Activated T-helper 1 cell treated with anti-CD3 and anti-CD28 coated beads, Interleukin-12 subunit alpha, Interleukin-12 subunit beta, Interleukin-2, Interleukin-4 antibody, amounts not matched to agents 30 ng/mL and 10 ng/mL and 1 ng/mL, durations not matched to agents 14 hours and 24 hours and 36 hours (primary cell): ENCODE results near the gene UNKL. TPM values are rescaled to one million over a fixed set of nuclear protein-coding genes. Genes with fewer than 3 reads are reported as not detected.

Source experiments
- DNase-seq: peaks from one replicate; pipeline ENCODE4 v3.0.0; 2021; ENCODE audit warnings: low spot score
- H3K27ac Mint-ChIP-seq: one replicate; pipeline ENCODE4 v1.8.0; 2021; ENCODE audit warnings: mild to moderate bottlenecking, mixed read lengths
- H3K27me3 Mint-ChIP-seq: one replicate; pipeline ENCODE4 v1.8.0; 2022; ENCODE audit warnings: mild to moderate bottlenecking, moderate library complexity, mixed read lengths; ENCODE audit not compliant: insufficient read depth
- H3K36me3 Mint-ChIP-seq: one replicate; pipeline ENCODE4 v1.8.0; 2021; ENCODE audit warnings: low read depth, mixed read lengths
- H3K4me1 Mint-ChIP-seq: one replicate; pipeline ENCODE4 v1.8.0; 2021; ENCODE audit warnings: low read depth, mixed read lengths
- H3K4me3 Mint-ChIP-seq: one replicate; pipeline ENCODE4 v1.8.0; 2021; ENCODE audit warnings: mild to moderate bottlenecking, moderate library complexity, mixed read lengths
- H3K9me3 Mint-ChIP-seq: one replicate; pipeline ENCODE4 v1.8.0; 2021; ENCODE audit warnings: mixed read lengths
- intact Hi-C: fragments of 100-400 bp; cut with micrococcal nuclease; formaldehyde crosslinking; loops from one replicate; pipeline ENCODE4 v1.15.1; 2024
- total RNA-seq: library from RNA; stranded (reverse); gene quantifications from 2 replicates; pipeline ENCODE4 v1.2.3, GENCODE V29; 2022

Gene UNKL
- total RNA-seq, 1 donor from 2014 or later, result 42.7 TPM

DNA sequence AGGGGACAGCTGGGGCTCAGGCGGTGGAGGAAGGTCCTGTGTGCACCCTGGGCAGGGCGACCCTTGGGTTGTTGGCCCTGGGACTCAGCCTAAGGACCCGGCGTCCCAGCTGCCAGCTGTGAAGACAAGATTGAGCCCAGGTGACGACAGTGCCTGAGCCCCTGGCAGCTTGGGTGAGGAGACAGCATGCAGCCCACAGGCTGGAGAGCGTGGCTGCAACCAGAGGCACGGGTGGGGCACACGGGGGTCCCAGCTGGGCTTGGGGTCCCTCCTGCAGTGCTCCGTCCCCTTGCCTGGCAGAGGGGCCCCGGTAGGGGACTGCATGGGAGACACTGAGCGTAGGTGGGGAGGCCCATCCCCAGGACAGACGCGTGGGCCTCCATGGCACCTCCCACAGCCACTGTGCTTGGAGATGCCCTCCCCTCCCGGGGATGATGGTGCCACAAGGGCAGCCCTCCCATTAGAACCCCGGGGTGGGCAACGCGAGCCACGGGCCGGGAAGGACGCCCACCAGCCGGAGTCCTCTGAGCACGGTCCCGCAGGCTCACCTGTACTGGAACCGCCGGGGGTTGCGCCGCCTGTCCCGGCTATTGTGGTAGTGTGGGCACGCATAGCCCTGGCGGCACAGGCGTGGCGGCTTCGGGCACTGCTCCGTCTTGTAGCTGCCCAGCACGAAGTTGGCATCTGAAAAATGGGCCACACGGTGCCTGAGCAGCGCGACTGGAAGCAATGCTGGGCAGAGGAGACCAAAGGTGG is 15.5 kb downstream of the UNKL start:
- H3K4me1 Mint-ChIP-seq, result no peaks in the 10 kb centered on the region
- intact Hi-C loops, result no loop called here
- no peaks in the 10 kb centered on the region for H3K9me3 Mint-ChIP-seq
- H3K27ac Mint-ChIP-seq, result no peak overlapping the region
- H3K27me3 Mint-ChIP-seq, result no peaks in the 10 kb centered on the region
- H3K36me3 Mint-ChIP-seq, result peaks cover 11% of the 10 kb centered on the region
- H3K4me3 Mint-ChIP-seq, result no peak overlapping the region
- DNase-seq, result no peak

DNA sequence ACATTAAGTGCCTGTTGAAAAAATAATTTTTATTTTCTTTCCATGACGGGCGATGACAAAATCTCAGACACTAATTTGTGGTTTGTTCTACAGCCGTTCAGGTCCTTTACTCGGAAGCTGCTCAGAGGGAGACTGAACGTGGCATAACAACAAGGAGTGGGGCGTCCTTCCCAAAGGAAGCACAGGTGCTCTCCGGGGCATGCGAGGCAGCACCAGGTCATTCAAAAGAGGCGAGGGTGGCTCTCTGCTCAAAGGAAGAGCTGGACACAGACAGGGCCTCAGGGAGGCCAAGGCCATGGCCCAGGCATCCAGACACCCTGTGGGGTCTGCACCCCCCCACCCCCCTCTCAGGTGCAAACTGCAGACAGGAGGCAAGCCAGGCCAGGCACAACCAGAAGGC is 16.2 kb downstream of the UNKL start:
- no peak for DNase-seq
- Mint-ChIP-seq H3K4me1 (no peaks in the 10 kb centered on the region), H3K9me3 (no peaks in the 10 kb centered on the region), H3K4me3 (no peak overlapping the region), H3K27me3 (no peaks in the 10 kb centered on the region), H3K27ac (no peak overlapping the region), H3K36me3 (peaks cover 9% of the 10 kb centered on the region)
- intact Hi-C loops, result no loop called here

DNA sequence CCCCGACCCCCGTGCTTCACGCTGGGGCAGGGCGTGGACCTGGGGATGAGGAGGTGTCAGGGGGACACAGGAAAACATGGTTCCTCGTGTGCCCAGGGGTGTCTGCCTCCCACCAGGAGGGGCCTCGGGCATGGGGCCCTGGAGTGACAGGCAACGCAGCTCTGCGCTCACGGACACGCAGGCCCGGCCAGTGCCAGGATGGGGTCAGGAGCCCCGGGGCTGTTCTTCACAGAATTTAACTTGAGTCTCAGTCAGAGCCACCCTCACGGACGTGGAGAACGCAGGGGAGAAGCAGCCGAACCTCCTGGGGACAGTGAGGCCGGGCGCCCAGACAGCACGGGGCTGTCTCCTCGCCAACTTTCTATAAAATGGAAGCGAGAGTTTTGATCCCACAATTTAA is 16.7 kb downstream of the UNKL start:
- no peak for DNase-seq
- H3K27ac Mint-ChIP-seq, result no peak overlapping the region
- H3K27me3 Mint-ChIP-seq, result no peaks in the 10 kb centered on the region
- H3K4me1 Mint-ChIP-seq, result no peaks in the 10 kb centered on the region
- H3K36me3 Mint-ChIP-seq, result peaks cover 10% of the 10 kb centered on the region
- intact Hi-C loops, result no loop called here
- H3K9me3 Mint-ChIP-seq, result no peaks in the 10 kb centered on the region
- no peak overlapping the region for H3K4me3 Mint-ChIP-seq

DNA sequence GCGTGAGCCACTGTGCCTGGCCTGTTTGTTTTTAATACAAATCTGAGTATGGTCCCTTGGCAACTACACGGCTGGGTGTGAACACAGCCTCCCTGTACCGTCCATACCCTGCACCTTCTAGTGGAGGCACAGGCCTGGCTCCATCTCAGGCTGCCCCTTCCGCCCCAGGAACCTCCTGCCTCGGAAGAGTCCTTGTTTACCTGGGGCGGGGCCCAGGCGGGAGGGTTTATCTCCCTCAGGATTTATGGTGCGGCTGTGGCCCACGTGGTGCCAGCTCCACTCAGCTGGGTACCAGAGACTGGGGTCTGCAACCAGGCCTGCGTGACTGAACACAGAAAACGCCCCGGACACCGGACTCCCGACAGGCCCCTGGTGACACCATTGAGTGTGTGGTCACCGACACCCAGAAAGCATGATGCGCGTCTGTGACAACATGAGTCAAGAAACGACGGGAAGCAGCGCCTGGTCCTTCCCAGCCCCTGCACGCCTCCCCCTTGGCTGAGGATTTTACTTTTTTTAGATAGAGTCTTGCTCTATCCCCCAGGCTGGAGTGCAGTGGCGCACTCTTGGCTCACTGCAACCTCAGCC is 19.0 kb downstream of the UNKL start:
- Mint-ChIP-seq H3K27me3 (no peaks in the 10 kb centered on the region), H3K9me3 (no peaks in the 10 kb centered on the region), H3K4me1 (no peaks in the 10 kb centered on the region), H3K4me3 (no peak overlapping the region), H3K27ac (no peak overlapping the region), H3K36me3 (peaks cover 1% of the 10 kb centered on the region)
- intact Hi-C loops, result no loop called here
- DNase-seq, result no peak

DNA sequence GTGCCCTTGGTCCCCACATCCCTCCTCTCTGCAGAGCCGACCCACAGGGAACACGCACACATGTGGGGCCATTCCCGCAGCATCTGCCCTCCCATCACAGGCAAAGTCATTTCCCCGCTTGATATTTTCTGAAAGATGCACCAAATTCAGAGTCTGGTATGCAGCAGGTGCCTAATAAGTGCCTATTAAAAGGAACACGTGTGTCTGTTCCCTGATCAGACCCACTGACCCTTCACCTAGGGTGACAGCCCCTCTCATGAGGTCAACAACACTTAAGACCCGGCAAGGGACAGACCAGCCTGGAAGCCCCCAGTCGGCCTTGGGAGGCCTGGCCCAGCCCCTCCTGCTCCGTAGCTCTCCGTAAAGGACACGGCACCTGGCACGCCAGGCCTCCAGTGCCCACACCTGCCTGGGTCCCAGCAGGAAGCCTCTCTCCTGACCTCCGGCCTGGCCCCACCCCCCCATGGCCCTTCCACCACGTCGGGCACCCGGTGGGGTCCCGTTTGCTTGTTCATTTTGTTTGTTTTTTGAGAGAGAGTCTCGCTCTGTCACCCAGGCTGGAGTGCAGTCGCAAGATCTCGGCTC is 20.0 kb downstream of the UNKL start:
- H3K27ac Mint-ChIP-seq, result no peak overlapping the region
- no peaks in the 10 kb centered on the region for H3K9me3 Mint-ChIP-seq
- no peak for DNase-seq
- intact Hi-C loops, result no loop called here
- H3K36me3 Mint-ChIP-seq, result peaks cover 1% of the 10 kb centered on the region
- no peak overlapping the region for H3K4me3 Mint-ChIP-seq
- no peaks in the 10 kb centered on the region for H3K27me3 Mint-ChIP-seq
- H3K4me1 Mint-ChIP-seq, result no peaks in the 10 kb centered on the region

DNA sequence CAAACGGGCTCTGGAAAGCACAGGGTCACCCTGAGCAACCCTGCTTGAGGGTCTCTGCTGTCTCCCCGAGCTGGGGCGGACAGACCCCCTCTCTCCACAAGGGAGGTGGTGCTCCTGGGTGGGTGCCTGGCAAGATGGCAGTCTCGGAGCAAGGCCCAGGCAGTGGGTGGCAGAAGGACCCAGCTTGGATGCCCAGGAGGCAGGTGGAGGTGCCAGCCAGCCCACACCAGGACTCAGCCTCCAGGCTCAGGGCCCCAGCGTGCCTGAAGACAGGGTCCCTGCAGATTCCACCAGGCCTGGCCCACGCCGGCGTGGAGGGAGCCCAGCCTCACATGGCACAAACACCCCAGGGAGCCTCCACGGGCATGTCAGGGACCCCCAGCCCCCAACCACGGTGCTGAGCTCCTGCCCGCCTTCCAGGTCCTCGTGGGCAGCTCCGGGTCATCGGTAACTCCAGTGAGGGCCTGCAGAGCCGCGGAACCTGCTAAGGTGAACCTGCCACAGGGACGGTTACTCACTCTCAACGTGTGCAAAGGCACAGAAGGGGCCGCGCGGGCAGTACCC is 20.8 kb downstream of the UNKL start:
- H3K4me3 Mint-ChIP-seq, result no peak overlapping the region
- DNase-seq, result no peak
- H3K36me3 Mint-ChIP-seq, result peaks cover 1% of the 10 kb centered on the region
- no peak overlapping the region for H3K27ac Mint-ChIP-seq
- H3K4me1 Mint-ChIP-seq, result no peaks in the 10 kb centered on the region
- intact Hi-C loops, result no loop called here
- H3K27me3 Mint-ChIP-seq, result no peaks in the 10 kb centered on the region
- H3K9me3 Mint-ChIP-seq, result no peaks in the 10 kb centered on the region

DNA sequence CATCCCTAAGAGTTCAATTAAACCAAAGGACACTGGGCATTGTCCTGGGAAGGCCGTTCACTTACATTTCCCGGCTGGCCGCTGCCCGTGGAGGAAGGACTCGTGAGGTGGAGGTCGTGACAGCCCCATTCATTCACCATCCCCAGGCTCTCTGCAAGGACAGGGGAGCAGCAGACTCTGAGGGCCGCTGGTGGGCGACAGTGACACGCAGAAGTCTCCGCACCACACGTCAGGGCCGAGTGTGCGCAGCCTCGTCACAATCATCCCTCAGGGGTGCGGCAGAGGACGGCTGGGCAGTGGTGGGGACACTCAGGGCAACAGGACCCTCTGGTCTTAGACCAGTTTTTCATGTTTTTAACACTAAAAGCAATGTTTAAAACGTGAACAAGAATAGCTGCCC is 21.7 kb downstream of the UNKL start:
- H3K27ac Mint-ChIP-seq, result no peak overlapping the region
- H3K4me3 Mint-ChIP-seq, result no peak overlapping the region
- no peaks in the 10 kb centered on the region for H3K4me1 Mint-ChIP-seq
- H3K9me3 Mint-ChIP-seq, result no peaks in the 10 kb centered on the region
- peaks cover 1% of the 10 kb centered on the region for H3K36me3 Mint-ChIP-seq
- H3K27me3 Mint-ChIP-seq, result no peaks in the 10 kb centered on the region
- intact Hi-C loops, result no loop called here
- DNase-seq, result no peak

DNA sequence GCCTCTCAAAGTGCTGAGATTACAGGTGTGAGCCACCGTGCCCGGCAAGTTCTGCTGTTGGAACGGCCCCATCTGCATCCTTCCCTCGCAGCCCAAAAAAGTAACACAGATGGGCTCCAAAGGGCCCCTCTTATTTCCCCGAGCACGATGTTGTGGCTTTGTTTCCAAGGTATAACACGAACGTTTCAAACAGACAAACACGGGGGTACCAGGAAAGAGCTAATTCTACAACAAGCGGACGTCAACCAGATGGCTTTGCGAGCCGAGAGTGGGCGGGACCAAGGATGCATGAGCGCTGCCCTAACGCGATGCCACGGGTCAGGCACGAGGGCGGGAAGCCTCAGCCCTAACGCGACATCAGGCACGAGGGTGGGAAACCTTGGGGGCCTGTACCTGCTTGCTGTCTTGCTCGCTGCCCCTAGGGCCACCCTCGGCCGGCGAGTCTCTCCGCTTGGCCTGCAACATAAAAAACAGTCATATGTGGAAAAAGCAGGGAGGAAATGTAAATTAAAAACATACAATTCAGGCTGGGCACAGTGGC is 24.2 kb downstream of the UNKL start:
- DNase-seq, result no peak
- intact Hi-C loops, result no loop called here
- Mint-ChIP-seq H3K9me3 (no peaks in the 10 kb centered on the region), H3K4me1 (no peaks in the 10 kb centered on the region), H3K4me3 (no peak overlapping the region), H3K27me3 (no peaks in the 10 kb centered on the region), H3K36me3 (peaks cover 1% of the 10 kb centered on the region), H3K27ac (no peak overlapping the region)

DNA sequence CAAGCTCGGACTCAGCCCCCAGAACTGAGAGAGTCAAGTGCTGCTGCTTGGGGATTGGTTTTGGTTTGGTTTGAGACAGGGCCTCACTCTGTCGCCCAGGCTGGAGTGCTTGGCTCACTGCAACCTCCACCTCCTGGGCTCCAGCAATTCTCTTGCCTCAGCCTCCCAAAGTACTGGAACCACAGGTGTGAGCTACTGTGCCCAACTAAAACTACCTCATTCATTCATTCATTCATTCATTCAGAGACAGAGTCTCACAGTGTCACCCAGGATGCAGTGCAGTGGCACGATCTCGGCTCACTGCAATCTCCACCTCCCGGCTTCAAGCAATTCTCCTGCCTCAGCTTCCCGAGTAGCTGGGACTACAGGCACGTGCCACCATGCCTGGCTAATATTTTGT is 24.7 kb downstream of the UNKL start:
- H3K27ac Mint-ChIP-seq, result no peak overlapping the region
- DNase-seq, result no peak
- intact Hi-C loops, result no loop called here
- H3K27me3 Mint-ChIP-seq, result no peaks in the 10 kb centered on the region
- no peaks in the 10 kb centered on the region for H3K4me1 Mint-ChIP-seq
- H3K9me3 Mint-ChIP-seq, result no peaks in the 10 kb centered on the region
- peaks cover 4% of the 10 kb centered on the region for H3K36me3 Mint-ChIP-seq
- H3K4me3 Mint-ChIP-seq, result no peak overlapping the region

DNA sequence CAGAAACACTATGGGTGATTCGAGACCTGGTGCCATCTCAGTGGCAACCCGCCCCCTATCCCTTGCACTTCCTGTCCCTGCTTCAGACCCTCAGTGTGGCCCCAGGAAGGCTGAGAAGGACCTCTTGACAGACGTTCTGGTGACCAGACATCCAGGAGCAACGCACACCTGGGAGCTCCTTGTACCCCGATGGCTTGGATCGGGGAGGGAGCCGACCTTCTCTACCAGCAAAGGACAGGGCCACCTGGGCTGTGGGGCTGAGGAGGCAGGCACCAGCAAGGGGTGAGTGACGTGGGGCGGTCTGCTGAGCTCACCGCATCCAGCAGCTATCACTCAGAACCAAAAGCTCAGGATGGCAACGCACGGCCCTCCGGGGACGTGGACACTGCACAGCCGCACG is 27.2 kb downstream of the UNKL start:
- Mint-ChIP-seq H3K27ac (no peak overlapping the region), H3K4me3 (no peak overlapping the region), H3K36me3 (peaks cover 3% of the 10 kb centered on the region), H3K27me3 (no peaks in the 10 kb centered on the region), H3K9me3 (no peaks in the 10 kb centered on the region), H3K4me1 (no peaks in the 10 kb centered on the region)
- intact Hi-C loops, result no loop called here
- no peak for DNase-seq

DNA sequence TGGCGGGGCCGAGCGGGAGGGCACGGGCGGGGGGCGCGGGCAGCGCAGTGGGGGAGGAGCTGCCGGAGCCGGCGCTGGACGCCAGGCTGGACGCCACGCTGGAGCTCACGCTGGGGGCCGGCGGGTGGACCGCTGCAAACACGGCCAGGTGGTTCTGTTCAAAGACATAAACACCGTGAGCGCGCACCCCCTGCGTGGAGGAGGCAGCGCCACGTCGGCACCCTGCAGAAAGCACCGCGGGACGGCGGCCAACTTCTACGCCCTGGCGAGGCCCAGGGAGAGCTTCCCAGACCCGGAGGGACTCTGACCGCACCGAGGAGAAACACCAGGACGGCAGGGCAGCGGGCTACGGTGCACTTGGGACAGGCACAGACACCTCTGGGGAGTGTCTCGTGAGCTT is 29.3 kb downstream of the UNKL start:
- no peak overlapping the region for H3K4me3 Mint-ChIP-seq
- H3K4me1 Mint-ChIP-seq, result no peaks in the 10 kb centered on the region
- no peaks in the 10 kb centered on the region for H3K9me3 Mint-ChIP-seq
- intact Hi-C loops, result no loop called here
- H3K27me3 Mint-ChIP-seq, result no peaks in the 10 kb centered on the region
- peaks cover 3% of the 10 kb centered on the region for H3K36me3 Mint-ChIP-seq
- DNase-seq, result no peak
- no peak overlapping the region for H3K27ac Mint-ChIP-seq

DNA sequence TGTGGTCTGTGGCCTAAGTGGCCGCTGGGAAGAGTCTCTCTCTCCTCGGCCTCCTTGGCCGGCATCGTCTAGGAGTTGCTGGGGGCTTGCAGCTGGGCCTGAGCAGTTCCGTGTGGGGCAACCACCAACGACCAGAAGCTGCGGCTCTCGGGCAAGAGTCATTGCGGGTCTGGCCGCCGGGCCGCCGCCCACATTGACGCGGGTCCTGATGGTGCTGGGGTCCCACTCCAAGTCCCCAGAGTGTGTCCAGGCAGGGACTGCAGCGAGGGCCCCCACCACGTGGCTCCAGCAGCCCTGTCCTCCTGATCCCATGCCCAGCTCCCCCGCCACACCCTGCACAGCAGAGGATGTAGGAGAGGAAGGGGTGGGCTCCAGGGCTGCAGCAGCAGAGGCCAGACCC is 30.9 kb downstream of the UNKL start:
- Mint-ChIP-seq H3K27ac (no peak overlapping the region), H3K4me1 (peaks cover 5% of the 10 kb centered on the region), H3K9me3 (no peaks in the 10 kb centered on the region), H3K36me3 (peaks cover 5% of the 10 kb centered on the region), H3K4me3 (no peak overlapping the region), H3K27me3 (no peaks in the 10 kb centered on the region)
- intact Hi-C loops, result no loop called here
- no peak for DNase-seq
